Glutamatergic neuron (in vitro differentiated cells): Measurements from ENCODE around the gene CFAP74. TPM values are rescaled to one million over a fixed set of nuclear protein-coding genes. Genes with fewer than 3 reads are reported as not detected.
"Not testable (repeated sequence)": the region's sequence is repeated elsewhere in the genome, so short reads cannot be mapped to it uniquely, and the experiment has no call there.

ENCODE experiments used
- DNase-seq: peaks from one replicate; pipeline ENCODE4 v3.0.0; 2022
- H3K27ac Mint-ChIP-seq: one replicate; pipeline ENCODE4 v1.8.0; 2020; ENCODE audit warnings: mild to moderate bottlenecking, mixed read lengths, inconsistent platforms; ENCODE audit not compliant: unreplicated experiment
- H3K27me3 Mint-ChIP-seq: one replicate; pipeline ENCODE4 v1.8.0; 2020; ENCODE audit warnings: mild to moderate bottlenecking, moderate library complexity, mixed read lengths, inconsistent platforms; ENCODE audit not compliant: unreplicated experiment
- H3K36me3 Mint-ChIP-seq: one replicate; pipeline ENCODE4 v1.8.0; 2020; ENCODE audit warnings: mild to moderate bottlenecking, mixed read lengths, inconsistent platforms; ENCODE audit not compliant: unreplicated experiment
- H3K4me1 Mint-ChIP-seq: one replicate; pipeline ENCODE4 v1.8.0; 2020; ENCODE audit warnings: mild to moderate bottlenecking, low read depth, mixed read lengths, inconsistent platforms; ENCODE audit not compliant: unreplicated experiment
- H3K4me3 Mint-ChIP-seq: one replicate; pipeline ENCODE4 v1.8.0; 2020; ENCODE audit warnings: mild to moderate bottlenecking, mixed read lengths, inconsistent platforms; ENCODE audit not compliant: unreplicated experiment
- H3K9me3 Mint-ChIP-seq: one replicate; pipeline ENCODE4 v1.8.0; 2020; ENCODE audit warnings: mild to moderate bottlenecking, moderate library complexity, mixed read lengths, inconsistent platforms; ENCODE audit not compliant: unreplicated experiment
- CTCF ChIP-seq: fragments of 200-600 bp; sonication (generic); IDR thresholded peaks from one replicate; pipeline ENCODE4 v1.5.0; 2021; ENCODE audit not compliant: partially characterized antibody, unreplicated experiment
- total RNA-seq: library from RNA; stranded (reverse); fragmentation: NEBNext Ultra II Directional; extraction: Animal tissue kit (Norgen Biotek cat#: 25700); gene quantifications from one replicate; pipeline ENCODE4 v1.2.1, GENCODE V29; 2021; ENCODE audit not compliant: unreplicated experiment

Gene CFAP74
- total RNA-seq, 1 donor from 2014 or later: not detected

- Mint-ChIP-seq H3K4me3 (no peak overlapping the region), H3K27me3 (peaks cover 10% of the 10 kb centered on the region), H3K4me1 (no peaks in the 10 kb centered on the region), H3K27ac (no peak overlapping the region), H3K9me3 (peaks cover 7% of the 10 kb centered on the region), H3K36me3 (no peaks in the 10 kb centered on the region)
- no peak for TF ChIP-seq CTCF
- no peak for DNase-seq
Observed at GRCh38 chr1:1982379-1983232, 21.0 kb downstream of the CFAP74 start.

GRCh38 chr1:1981631-1982327 is 21.8 kb downstream of the CFAP74 start:
- peaks cover 11% of the 10 kb centered on the region for H3K27me3 Mint-ChIP-seq
- H3K4me3 Mint-ChIP-seq, H3K4me1 Mint-ChIP-seq, H3K9me3 Mint-ChIP-seq, H3K36me3 Mint-ChIP-seq, H3K27ac Mint-ChIP-seq, DNase-seq: not testable (repeated sequence)

GRCh38 chr1:1981142-1981500 is 22.5 kb downstream of the CFAP74 start:
- Mint-ChIP-seq H3K27me3 (peaks cover 11% of the 10 kb centered on the region), H3K4me3 (no peak overlapping the region), H3K4me1 (no peaks in the 10 kb centered on the region), H3K27ac (no peak overlapping the region), H3K36me3 (no peaks in the 10 kb centered on the region), H3K9me3 (peaks cover 10% of the 10 kb centered on the region)
- no peak for DNase-seq
- no peak for TF ChIP-seq CTCF

- no peaks in the 10 kb centered on the region for H3K4me1 Mint-ChIP-seq
- peaks cover 10% of the 10 kb centered on the region for H3K9me3 Mint-ChIP-seq
- DNase-seq: no peak
- H3K27ac Mint-ChIP-seq: no peak overlapping the region
- no peak for TF ChIP-seq CTCF
- H3K36me3 Mint-ChIP-seq: no peaks in the 10 kb centered on the region
- peaks cover 11% of the 10 kb centered on the region for H3K27me3 Mint-ChIP-seq
- no peak overlapping the region for H3K4me3 Mint-ChIP-seq
Observed at GRCh38 chr1:1980467-1981141, 23.0 kb downstream of the CFAP74 start.

GRCh38 chr1:1979482-1980165 is 24.0 kb downstream of the CFAP74 start:
- H3K9me3 Mint-ChIP-seq: peaks cover 10% of the 10 kb centered on the region
- no peak for DNase-seq
- no peak overlapping the region for H3K27ac Mint-ChIP-seq
- no peaks in the 10 kb centered on the region for H3K36me3 Mint-ChIP-seq
- no peaks in the 10 kb centered on the region for H3K4me1 Mint-ChIP-seq
- H3K27me3 Mint-ChIP-seq: peaks cover 11% of the 10 kb centered on the region
- TF ChIP-seq CTCF: no peak
- no peak overlapping the region for H3K4me3 Mint-ChIP-seq

- Mint-ChIP-seq H3K27me3 (peaks cover 11% of the 10 kb centered on the region), H3K9me3 (peaks cover 10% of the 10 kb centered on the region)
- H3K4me3 Mint-ChIP-seq, DNase-seq, H3K4me1 Mint-ChIP-seq, H3K36me3 Mint-ChIP-seq, H3K27ac Mint-ChIP-seq: not testable (repeated sequence)
Observed at GRCh38 chr1:1978690-1979481, 24.7 kb downstream of the CFAP74 start.
